ENCODE measurements around the gene TMEM250.

- TF ChIP-seq CTCF (IDR thresholded peaks at IDR 0.05), result peak in 3 of 6 experiments; percentile 11 to 32 (median 31)
- no peak for TF ChIP-seq POLR2A (IDR thresholded peaks at IDR 0.05)
Observed at GRCh38 chr9:136133191-136133958, 14.7 kb upstream of the TMEM250 start.
